Chondrocyte (in vitro differentiated cells): ENCODE data around the gene BACE1-AS. TPM values are rescaled to one million over a fixed set of nuclear protein-coding genes. Genes with fewer than 3 reads are reported as not detected.
"Not testable (repeated sequence)": the region's sequence is repeated elsewhere in the genome, so short reads cannot be mapped to it uniquely, and the experiment has no call there.

Experiments
- DNase-seq: peaks from one replicate; pipeline ENCODE4 v3.0.0; 2021; ENCODE audit warnings: mixed read lengths, low spot score
- H3K27ac Mint-ChIP-seq: one replicate; pipeline ENCODE4 v1.8.0; 2021; ENCODE audit warnings: mild to moderate bottlenecking, moderate library complexity, mixed read lengths; ENCODE audit not compliant: unreplicated experiment
- H3K27me3 Mint-ChIP-seq: 2 replicates; pipeline ENCODE4 v1.8.0; 2021; ENCODE audit warnings: low read depth, mixed read lengths
- H3K36me3 Mint-ChIP-seq: 2 replicates; pipeline ENCODE4 v1.8.0; 2021; ENCODE audit warnings: low read depth, mixed read lengths
- H3K4me1 Mint-ChIP-seq: 2 replicates; pipeline ENCODE4 v1.8.0; 2021; ENCODE audit warnings: low read depth, mild to moderate bottlenecking, mixed read lengths
- H3K4me3 Mint-ChIP-seq: one replicate; pipeline ENCODE4 v1.8.0; 2021; ENCODE audit warnings: mild to moderate bottlenecking, moderate library complexity, mixed read lengths; ENCODE audit not compliant: unreplicated experiment
- H3K9me3 Mint-ChIP-seq: 2 replicates; pipeline ENCODE4 v1.8.0; 2021; ENCODE audit warnings: low read depth, mixed read lengths
- CTCF ChIP-seq: fragments of 200-600 bp; sonication (generic); IDR thresholded peaks from 2 replicates; pipeline ENCODE4 v1.5.0; 2021; ENCODE audit warnings: antibody characterized with exemption, mild to moderate bottlenecking, moderate library complexity
- total RNA-seq: library from RNA; stranded (reverse); gene quantifications from 3 replicates; pipeline ENCODE4 v1.2.1, GENCODE V29; 2021

BACE1-AS gene
- total RNA-seq, 1 donor from 2014 or later, result 6.4 TPM

DNA sequence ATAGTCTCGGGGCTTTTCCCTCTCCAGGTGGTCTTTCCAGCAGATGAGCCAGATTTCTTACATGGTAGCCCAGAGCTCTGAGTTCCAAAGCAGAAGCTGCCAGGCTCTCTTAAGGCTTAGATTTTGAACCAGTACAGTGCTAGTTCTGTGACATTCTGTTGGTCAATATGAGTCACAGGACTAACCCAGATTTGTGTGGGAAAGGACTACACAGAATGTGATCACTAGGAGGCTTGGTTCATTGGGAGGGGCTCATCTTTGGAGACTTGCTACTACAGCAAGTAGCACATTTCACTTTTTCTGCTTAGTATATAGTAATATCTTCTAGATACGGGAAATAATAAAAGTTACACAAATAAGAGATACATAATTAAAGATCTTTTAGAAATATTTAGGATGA lies 34.6 kb upstream of the BACE1-AS start:
- peaks cover 7% of the 10 kb centered on the region for H3K4me1 Mint-ChIP-seq
- H3K27me3 Mint-ChIP-seq, result no peaks in the 10 kb centered on the region
- peak overlapping the region; percentile 17 for H3K27ac Mint-ChIP-seq
- DNase-seq, result no peak
- H3K9me3 Mint-ChIP-seq, result no peaks in the 10 kb centered on the region
- peaks cover 15% of the 10 kb centered on the region for H3K36me3 Mint-ChIP-seq
- no peak overlapping the region for H3K4me3 Mint-ChIP-seq
- TF ChIP-seq CTCF, result no peak

- Mint-ChIP-seq H3K36me3 (peaks cover 17% of the 10 kb centered on the region), H3K27ac (no peak overlapping the region)
Measured at GRCh38 chr11:117258576-117258975, 32.6 kb upstream of the BACE1-AS start.

GRCh38 chr11:117259417-117259816 lies 31.7 kb upstream of the BACE1-AS start:
- no peak overlapping the region for H3K27ac Mint-ChIP-seq
- no peaks in the 10 kb centered on the region for H3K9me3 Mint-ChIP-seq
- DNase-seq, result no peak
- no peaks in the 10 kb centered on the region for H3K27me3 Mint-ChIP-seq
- TF ChIP-seq CTCF, result no peak
- H3K4me1 Mint-ChIP-seq, result peaks cover 7% of the 10 kb centered on the region
- H3K4me3 Mint-ChIP-seq, result no peak overlapping the region
- H3K36me3 Mint-ChIP-seq, result peaks cover 14% of the 10 kb centered on the region

More at GRCh38 chr11:117258576-117258975, 32.6 kb upstream of the BACE1-AS start:
- no peak for DNase-seq
- peaks cover 7% of the 10 kb centered on the region for H3K4me1 Mint-ChIP-seq
- no peak overlapping the region for H3K4me3 Mint-ChIP-seq
- H3K27me3 Mint-ChIP-seq, result no peaks in the 10 kb centered on the region
- H3K9me3 Mint-ChIP-seq, result no peaks in the 10 kb centered on the region
- no peak for TF ChIP-seq CTCF

GRCh38 chr11:117264624-117265323 lies 26.4 kb upstream of the BACE1-AS start:
- peaks cover 13% of the 10 kb centered on the region for H3K36me3 Mint-ChIP-seq
- not testable (repeated sequence) for H3K27me3 Mint-ChIP-seq, H3K4me3 Mint-ChIP-seq, H3K9me3 Mint-ChIP-seq, DNase-seq, H3K4me1 Mint-ChIP-seq, H3K27ac Mint-ChIP-seq

DNA sequence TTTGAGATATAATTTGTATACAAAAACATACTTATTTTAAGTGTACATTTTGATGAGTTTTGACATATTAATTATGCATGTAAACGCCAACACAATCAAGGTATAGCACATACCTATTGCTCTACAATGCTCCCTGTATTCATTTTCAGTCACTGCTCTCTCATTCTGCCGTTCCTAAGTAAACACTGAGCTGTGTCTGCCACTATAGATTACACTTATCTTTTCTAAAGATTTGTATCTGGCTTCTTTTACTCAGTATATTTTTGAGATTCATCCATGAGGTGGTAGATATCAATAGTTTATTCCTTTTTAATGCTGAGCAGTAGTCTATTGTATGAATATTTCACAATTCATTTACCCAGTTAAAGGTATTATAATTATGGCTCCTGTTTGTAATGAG lies 25.4 kb upstream of the BACE1-AS start:
- no peak overlapping the region for H3K4me3 Mint-ChIP-seq
- no peaks in the 10 kb centered on the region for H3K27me3 Mint-ChIP-seq

More for the DNA sequence above, 25.4 kb upstream of the BACE1-AS start:
- no peaks in the 10 kb centered on the region for H3K9me3 Mint-ChIP-seq
- no peak for DNase-seq
- H3K36me3 Mint-ChIP-seq, result peaks cover 10% of the 10 kb centered on the region
- H3K4me1 Mint-ChIP-seq, result no peaks in the 10 kb centered on the region
- no peak overlapping the region for H3K27ac Mint-ChIP-seq
- no peak for TF ChIP-seq CTCF
